HG02973 (cell line): ENCODE results near the gene LIN7B.
"Not testable (repeated sequence)": the region's sequence is repeated elsewhere in the genome, so short reads cannot be mapped to it uniquely, and the experiment has no call there.

Source experiments
- ATAC-seq: cut with Tn5 transposase; IDR thresholded peaks from one replicate; pipeline ENCODE4 v1.9.1; 2021; ENCODE audit warnings: moderate library complexity; ENCODE audit not compliant: unreplicated experiment

Gene LIN7B

GRCh38 chr19:49141352-49141751 is 27.2 kb downstream of the LIN7B start:
- no peak for ATAC-seq

- ATAC-seq: peak; percentile 65
Measured at GRCh38 chr19:49142866-49143335, 28.7 kb downstream of the LIN7B start.

- no peak for ATAC-seq
Measured at GRCh38 chr19:49145573-49146407, 31.6 kb downstream of the LIN7B start.

GRCh38 chr19:49146408-49146770 is 32.2 kb downstream of the LIN7B start:
- ATAC-seq: not testable (repeated sequence)

- ATAC-seq: no peak
Measured at GRCh38 chr19:49148044-49148682, 34.0 kb downstream of the LIN7B start.

- ATAC-seq: no peak
Measured at GRCh38 chr19:49148784-49149651, 34.8 kb downstream of the LIN7B start.

- ATAC-seq: no peak
Measured at GRCh38 chr19:49149652-49150105, 35.5 kb downstream of the LIN7B start.

GRCh38 chr19:49150106-49150943 is 36.2 kb downstream of the LIN7B start:
- no peak for ATAC-seq

GRCh38 chr19:49150944-49151243 is 36.7 kb downstream of the LIN7B start:
- ATAC-seq: no peak

- no peak for ATAC-seq
Measured at GRCh38 chr19:49151267-49152118, 37.3 kb downstream of the LIN7B start.

GRCh38 chr19:49152119-49152550 is 38.0 kb downstream of the LIN7B start:
- ATAC-seq: no peak

GRCh38 chr19:49153167-49153809 is 39.1 kb downstream of the LIN7B start:
- ATAC-seq: no peak

- no peak for ATAC-seq
Measured at GRCh38 chr19:49154279-49154678, 40.1 kb downstream of the LIN7B start.

- no peak for ATAC-seq
Measured at GRCh38 chr19:49155005-49155819, 41.0 kb downstream of the LIN7B start, which contains the start of gene HRC. Gene HRC, minus strand, starts transcription at chr19:49155396. Its CDS starts 159 bp downstream, at chr19:49155237.

- no peak for ATAC-seq
Measured at GRCh38 chr19:49155820-49156346, 41.7 kb downstream of the LIN7B start.

GRCh38 chr19:49157445-49158224 is 43.5 kb downstream of the LIN7B start, which contains the start of gene TRPM4:
Gene TRPM4, plus strand, starts transcription at chr19:49157792. Its CDS starts 75 bp downstream, at chr19:49157867.
- ATAC-seq: no peak
